HG03439 (cell line): ENCODE results near the gene PDE4D.
"Not testable (repeated sequence)": the region's sequence is repeated elsewhere in the genome, so short reads cannot be mapped to it uniquely, and the experiment has no call there.

ENCODE experiments used
- ATAC-seq: cut with Tn5 transposase; IDR thresholded peaks from one replicate; pipeline ENCODE4 v1.9.1; 2021; ENCODE audit warnings: mild to moderate bottlenecking, moderate library complexity; ENCODE audit not compliant: unreplicated experiment

PDE4D gene

GRCh38 chr5:59770953-59771352 is 122.6 kb downstream of the PDE4D start:
- no peak for ATAC-seq

DNA sequence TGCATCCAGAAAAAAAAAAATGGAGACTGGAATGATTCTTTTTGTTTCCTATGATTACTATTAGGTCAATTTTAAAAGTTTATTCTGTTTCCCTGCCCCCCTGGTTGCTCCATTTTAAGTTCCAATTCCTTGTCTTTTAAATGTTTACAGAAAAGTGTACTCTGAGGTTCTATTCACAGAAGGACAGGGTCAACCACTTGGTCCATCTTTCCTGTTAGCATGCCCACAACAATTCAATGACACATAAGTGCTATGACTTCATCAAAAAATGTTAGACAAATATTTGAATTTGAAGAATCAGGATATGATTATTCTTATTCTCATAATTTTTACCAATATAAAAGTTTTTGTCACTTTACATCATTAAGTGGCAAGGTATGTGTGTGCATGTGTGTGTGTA is 123.7 kb downstream of the PDE4D start:
- ATAC-seq = no peak

- no peak for ATAC-seq
Measured at GRCh38 chr5:59769041-59769360, 124.5 kb downstream of the PDE4D start.

DNA sequence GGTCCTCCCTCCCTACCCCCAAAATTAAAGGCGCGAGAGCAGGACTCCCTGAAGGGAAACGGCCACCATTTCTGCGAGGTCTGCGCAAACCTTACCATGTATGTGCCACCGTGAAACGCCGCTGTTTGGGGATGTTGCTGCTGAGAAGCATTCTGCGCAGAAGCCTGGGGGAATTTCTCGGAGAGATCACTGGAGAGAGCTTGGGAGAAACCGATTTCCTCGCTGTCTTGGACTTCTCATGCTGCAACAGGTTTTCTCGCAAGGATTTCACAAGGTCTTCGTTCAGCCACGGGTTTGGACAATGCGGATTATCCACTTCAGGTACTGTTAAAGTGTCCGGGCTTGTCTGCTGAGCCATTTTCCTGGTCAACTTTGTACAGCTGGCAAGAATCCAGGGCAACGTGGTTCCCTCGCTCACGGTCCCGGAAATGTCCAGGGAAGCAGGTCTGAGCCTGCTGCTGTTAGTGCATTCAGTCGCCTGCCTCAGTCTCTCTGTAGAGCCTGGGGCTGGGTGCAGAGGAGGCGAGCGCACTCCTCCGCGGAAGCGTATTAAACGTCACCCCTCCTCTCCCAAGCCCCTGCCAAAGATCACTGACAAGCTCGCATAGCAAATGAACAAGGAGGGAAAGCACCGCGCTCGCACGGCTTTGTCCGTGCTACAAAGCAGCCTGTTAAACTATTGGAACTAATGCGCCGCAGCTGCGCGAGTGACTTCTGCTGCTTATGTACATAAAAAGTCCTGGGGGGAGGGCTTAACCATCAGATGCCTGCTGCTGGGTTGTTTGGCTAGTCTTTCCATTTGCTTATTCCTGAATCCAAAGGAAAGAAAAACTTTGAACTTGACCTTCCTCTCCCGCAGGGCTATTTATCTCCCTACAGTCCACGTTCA is 125.1 kb downstream of the PDE4D start:
- ATAC-seq = no peak

GRCh38 chr5:59767681-59768151 is 125.8 kb downstream of the PDE4D start:
- ATAC-seq = no peak

GRCh38 chr5:59767211-59767605 is 126.3 kb downstream of the PDE4D start:
- no peak for ATAC-seq

DNA sequence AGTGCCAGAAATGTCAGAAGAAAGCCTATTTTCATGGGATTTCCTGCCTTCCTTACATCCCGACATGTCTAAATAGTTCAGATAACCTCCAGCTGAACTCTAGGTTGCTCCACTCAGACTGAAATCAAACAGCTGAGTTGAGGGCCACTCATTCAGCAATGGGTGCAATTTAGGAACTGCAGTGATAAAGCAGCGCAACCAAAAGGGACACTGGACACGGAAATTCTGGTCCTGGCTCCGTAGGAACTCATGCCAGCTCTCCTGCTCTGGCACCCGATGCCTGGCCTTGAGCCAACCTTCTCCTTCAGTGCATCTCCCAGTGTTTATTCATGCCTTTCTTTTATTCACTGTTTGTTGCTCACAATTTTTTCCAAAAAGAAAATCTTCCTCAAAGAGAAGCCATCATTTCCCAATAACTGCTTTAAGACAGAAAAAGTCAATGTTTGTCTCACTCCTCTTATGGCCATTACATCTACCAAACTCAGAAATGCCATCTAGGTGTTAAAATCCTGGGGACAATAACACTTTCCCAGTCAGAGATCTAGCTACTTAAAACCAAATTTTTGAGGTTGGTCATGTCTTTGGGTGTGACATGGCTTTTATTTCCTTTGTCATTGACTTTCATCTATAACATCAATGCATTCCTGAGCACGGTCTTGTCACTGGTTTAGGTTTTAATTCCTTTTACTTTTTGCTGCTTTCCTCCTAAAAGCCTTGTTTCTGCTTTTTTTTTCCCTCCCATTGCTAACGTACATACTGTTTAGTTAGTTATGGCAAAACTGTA is 126.9 kb downstream of the PDE4D start:
- no peak for ATAC-seq

DNA sequence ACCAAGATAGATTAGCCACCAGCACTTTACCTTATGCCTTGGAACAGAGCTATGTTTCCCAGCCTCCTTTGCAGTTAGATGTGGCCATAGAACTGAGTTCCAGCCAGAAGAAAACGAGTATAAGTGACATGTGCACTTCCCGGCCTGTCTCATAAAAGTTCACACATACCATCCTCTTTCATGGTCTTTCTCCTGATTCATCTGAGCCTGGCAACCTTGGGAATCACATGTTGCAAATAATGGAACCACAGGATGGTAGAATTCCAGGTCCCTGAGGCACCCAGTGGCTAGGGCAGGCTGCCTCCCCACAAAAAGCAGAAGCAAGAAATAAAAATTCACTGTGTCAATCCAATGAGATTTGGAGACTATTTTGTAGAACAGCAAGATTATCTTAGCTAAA is 128.1 kb downstream of the PDE4D start:
- no peak for ATAC-seq

DNA sequence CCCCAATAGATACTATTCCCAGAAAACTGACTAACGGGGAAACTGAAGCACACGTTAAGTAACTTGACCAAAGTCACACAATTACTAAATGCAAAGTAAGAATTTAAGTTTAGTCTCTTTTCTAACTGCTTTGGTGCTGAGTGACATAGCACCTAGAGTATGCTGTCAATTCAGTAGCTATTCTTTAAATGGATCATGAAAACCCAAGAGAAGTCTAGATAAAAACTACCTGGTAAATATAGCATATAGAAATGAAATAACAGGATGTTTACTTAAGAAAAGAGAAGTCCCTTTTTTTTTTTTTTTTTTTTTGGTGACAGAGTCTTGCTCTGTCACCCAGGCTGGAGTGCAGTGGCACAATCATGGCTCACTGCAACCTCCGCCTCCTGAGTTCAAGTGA is 129.2 kb downstream of the PDE4D start:
- no peak for ATAC-seq

DNA sequence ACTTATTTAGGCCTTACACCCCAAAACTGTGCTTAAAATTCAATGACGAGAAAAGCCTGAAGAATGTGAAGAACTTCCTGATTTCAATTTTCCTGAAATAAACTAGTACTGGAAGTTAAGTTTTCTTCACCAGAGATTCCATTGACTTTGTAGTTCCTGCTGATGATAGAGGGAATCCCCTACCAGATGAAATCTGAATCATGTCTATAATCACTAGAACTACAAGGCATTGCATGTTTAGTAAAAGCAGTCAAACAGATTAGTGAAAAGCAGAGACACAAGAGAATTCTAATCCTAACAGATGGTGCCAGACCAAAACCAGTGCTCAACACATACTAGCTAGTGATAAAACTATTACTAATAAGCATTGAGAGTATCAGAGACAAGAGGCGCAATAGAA is 130.0 kb downstream of the PDE4D start:
- no peak for ATAC-seq

DNA sequence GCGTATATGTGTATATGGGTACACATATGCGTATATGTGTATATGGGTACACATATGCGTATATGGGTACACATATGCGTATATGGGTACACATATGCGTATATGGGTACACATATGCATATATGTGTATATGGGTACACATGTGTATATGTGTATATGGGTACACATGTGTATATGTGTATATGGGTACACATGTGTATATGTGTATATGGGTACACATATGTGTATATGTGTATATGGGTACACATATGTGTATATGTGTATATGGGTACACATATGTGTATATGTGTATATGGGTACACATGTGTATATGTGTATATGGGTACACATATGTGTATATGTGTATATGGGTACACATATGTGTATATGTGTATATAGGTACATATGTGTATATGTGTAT is 131.3 kb downstream of the PDE4D start:
- ATAC-seq = not testable (repeated sequence)

- ATAC-seq = no peak
Measured at GRCh38 chr5:59760785-59761348, 132.7 kb downstream of the PDE4D start.

- ATAC-seq = no peak
Measured at GRCh38 chr5:59759600-59760351, 133.8 kb downstream of the PDE4D start.

DNA sequence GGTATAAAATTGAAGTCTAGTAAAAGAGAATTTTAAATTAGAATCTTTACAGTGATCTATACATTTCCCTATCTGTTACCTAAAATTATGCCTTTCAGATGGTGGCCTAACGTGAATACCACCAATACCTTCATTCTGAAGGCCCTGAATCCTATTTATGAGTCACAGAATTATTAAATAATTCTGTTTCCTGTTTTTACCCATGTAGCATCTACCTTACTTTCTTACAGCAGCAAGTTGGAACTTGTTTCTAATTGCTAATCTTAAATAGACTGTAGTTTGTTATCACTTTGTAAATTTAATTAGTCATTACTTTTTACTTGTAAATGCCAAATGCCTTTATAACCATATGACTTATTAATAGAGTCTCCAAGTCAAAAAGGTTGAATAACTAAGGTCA is 135.0 kb downstream of the PDE4D start:
- ATAC-seq = no peak

- ATAC-seq = no peak
Measured at GRCh38 chr5:59757442-59757841, 136.1 kb downstream of the PDE4D start.

DNA sequence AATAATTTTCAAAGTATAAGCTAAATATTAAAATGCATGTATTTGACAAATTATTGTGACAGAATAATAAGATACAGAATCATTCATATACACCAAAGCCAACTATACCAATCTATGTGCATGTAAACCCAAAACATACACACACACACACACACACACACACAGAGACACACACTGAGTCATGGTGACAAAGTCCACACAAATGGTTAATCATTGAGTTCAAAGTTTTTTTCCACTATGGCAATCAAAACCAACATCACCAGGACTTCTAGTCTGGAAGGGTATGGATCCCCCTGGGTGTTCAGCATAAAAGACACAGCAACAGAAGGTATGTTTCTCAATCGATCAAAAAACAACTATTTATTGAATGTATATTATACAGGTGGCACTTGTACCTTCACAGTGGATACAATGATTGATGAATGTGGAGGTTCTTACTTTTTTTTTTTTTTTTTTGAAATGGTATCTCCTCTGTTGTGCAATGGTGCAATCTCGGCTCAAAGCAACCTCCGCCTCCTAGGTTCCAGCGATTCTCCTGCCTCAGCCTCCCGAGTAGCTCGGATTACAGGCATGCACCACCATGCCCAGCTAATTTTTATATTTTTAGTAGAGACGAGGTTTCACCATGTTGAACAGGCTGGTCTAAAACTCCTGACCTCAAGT is 137.0 kb downstream of the PDE4D start:
- ATAC-seq = no peak

DNA sequence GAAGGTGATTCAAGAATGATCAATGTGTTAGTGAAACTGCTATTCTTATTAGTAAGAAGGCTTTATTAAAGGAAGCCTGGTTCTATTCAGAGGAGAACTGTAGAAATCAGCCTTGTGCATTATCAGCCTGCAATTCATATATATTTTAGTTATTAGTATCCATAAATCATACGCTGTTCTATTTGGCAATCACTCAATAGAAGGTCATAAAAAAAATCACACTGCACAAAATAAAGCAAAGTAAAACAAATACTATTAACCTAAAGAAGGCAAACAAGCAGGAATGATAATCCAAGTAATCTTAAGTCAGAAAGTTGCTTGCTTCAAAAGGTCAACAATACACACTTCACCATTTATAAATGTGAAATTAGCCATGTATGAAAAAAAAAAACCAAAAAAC is 138.1 kb downstream of the PDE4D start:
- no peak for ATAC-seq

DNA sequence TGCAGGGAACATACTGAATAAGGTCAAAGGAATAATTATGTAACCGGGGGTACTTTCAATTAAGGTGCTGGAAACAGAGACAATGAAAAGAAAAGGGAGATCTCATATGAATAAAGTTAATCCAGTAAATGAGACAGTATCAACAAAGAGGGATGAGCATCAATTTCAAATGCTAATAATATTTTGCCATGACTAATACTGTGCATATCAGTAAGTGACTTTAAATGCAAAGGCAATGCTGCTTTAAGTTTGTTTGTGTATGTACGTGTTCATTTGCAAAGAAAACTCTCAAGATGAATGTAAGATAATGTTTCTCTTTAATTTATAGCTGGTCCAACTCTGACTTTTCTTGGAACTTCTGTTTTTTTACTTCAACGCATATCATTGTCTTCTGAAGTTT is 139.9 kb downstream of the PDE4D start:
- ATAC-seq = no peak

GRCh38 chr5:59749782-59750520 is 143.6 kb downstream of the PDE4D start:
- ATAC-seq = no peak
